Anterior cingulate cortex (tissue), 58 donors: Measurements from ENCODE around the gene C2CD2.

ENCODE experiments used
- DNase-seq, 58 donors: peaks; one replicate each; lab custom pipeline; 2025; lab: John Stamatoyannopoulos, UW

Gene C2CD2

DNA sequence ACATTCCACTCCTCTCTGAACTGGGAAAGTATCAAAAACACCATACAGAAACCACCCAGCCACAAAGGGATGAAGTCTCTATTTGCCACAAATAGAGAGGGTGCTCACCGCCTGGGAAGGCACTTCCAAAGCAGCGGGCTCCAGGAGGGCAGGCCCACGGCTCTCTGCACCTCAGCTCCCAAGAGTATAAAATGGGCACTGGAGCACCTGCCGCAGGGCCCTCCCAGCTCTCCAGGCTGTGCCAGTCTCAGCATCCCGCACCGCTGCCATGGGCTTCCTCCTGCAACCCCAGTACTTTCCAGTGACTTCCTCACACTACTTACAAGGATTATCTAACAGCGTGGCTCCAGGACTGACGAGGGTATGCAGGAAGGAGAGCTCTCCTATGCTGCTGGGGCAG lies 14.4 kb downstream of the C2CD2 start:
- DNase-seq, result no peak

DNA sequence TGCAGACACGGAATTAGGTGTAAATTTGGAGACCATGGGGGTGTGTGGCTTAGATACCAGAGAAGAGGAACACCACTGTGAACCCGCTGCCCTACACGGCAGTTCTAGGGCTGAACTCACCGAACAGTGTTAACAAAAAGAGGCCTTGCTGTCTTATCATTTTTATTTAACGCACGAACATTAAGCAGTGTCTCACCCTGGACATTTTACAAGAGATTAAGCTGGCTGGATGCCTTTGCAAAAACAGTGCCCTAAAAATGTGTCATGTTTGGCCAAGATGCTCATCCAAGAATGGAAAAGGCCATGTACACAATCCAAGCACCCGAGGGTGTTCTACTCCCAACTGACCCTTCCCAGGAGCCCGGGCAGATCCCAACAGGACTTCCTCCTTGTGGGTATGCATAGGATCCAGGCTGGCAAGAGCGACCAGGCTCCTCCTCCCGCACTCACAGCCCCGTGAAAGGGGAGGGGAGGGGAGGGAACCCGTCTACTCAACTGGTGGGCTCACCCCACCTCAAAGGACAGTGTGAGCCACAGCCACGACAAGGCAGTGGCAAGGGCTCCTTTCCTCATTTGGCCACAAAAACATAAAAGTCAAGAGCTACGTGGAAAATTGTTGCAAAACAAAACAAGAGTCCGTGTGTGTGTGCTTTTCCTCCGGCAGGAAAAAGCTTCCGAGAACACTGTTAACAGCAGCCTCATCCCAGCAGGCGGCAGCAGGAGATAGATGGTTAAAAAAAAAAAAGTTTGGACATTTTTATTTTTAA lies 20.3 kb downstream of the C2CD2 start:
- DNase-seq, result no peak

DNA sequence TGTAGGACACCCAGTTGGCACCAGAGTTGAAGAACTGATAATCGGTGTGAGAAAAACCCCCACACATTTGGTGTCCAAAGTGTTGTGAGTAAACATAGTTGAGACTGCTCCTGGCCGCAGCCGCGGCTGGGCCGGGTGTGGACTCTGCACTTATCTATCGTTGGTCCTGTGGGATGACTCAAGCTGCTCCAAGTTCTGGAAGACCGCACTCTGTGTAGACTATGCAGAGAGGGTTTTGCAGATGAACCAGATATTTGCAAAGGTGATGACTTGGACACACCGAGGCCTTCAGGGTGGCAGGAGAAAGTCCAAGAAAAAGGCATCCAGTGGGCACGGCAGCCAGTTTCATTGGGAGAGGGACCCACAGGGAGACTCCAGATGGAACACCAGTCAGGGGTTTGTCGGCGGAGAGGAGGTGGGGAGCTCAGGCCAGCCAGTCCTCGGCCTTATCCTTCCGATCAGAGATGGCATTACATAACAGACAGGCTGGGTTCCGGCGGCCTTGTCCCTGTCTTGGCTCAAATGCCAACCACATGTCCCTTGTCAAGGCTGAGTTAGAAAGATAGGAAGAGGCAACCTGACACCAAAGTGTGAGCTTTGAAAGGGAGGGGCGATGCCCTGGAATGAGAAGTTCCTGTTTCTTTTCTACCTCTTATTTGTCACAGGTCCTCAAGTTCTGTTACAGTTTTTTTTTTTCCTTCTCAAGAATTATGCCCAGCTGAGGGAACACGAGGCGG lies 21.1 kb downstream of the C2CD2 start:
- DNase-seq, result no peak

DNA sequence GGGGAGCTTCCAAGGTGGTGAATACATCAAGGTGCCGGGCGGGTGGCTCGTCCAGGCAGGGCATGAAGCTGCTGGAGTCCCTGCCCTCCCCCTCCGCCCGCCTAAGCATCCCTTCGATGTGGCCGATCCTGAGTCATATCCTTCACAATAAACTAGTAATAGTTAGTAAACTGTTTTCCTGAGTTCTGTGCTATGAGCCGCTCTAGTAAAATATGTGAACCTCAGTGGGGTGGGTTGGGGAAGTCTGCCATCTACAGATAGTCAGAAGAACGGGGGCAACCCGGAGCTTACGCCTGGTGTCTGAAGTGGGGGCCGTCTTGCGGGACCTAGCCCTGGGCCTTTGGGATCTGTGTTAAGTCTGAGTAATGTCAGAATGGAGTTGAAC lies 21.6 kb downstream of the C2CD2 start:
- no peak for DNase-seq

DNA sequence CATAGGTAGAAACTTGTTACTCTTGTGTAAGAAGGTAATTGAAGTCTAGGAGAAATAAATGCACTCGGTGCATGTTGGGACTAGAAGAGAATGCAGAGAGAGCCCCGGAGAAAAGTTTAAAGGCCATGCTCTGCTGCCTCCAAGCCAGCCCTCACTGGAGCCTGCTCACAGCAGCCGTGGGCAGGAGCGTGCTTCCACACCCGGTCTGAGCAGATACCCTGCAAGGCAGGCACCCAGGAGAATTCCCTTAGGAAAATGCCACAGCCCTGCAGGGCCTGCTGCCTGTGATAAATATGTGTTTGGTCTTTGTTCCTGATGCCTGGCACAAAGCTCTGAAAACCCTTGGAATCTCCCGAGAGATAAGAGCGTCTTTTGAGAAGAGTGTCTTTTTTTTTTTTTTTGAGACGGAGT lies 22.8 kb downstream of the C2CD2 start:
- DNase-seq, result no peak

DNA sequence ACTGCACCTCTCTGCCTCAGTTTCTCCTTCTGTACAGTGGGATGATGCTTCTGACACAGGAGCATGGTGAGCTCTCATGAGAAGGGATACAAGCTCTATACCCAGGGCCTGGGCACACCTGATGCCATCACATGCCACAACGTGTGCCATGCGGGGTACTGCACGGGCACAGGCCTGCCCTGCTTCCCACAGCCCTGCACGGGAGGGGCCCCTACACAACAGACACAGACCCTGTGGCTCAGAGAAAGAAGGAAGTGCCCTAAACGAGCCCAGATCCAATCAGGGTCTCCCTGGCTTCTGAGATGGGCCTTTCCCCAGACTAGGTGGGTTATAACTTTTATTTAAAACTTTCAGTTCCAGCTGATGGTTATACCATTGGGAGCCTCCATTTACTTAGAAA lies 24.6 kb downstream of the C2CD2 start:
- DNase-seq, result no peak

DNA sequence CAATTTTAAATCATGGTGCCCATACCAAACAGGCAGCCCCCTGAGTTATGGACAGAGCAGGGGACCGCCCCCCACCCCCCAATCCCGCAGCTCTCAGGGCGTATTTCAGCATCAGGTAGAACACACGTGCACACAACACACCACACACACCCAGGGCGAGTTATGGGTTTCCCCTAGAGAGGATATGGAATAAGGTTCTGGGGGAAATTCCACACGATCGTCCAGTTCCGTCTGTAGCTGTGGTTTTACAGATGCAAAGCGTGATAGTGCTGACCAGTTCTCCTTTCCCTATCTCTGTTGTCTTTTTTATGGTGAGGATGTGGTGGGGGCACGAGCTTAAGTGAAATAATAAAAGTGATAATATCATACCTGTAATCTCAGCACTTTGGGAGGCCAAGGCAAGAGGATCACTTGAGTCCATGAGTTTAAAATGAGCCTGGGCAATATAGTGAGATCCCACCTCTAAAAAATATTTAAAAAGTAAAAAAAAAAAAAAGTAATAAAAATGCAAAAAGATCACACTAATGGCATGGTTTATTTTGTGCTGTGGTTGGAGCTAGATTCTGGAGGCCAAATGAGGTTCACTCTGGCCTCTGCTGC lies 25.1 kb downstream of the C2CD2 start:
- no peak for DNase-seq

DNA sequence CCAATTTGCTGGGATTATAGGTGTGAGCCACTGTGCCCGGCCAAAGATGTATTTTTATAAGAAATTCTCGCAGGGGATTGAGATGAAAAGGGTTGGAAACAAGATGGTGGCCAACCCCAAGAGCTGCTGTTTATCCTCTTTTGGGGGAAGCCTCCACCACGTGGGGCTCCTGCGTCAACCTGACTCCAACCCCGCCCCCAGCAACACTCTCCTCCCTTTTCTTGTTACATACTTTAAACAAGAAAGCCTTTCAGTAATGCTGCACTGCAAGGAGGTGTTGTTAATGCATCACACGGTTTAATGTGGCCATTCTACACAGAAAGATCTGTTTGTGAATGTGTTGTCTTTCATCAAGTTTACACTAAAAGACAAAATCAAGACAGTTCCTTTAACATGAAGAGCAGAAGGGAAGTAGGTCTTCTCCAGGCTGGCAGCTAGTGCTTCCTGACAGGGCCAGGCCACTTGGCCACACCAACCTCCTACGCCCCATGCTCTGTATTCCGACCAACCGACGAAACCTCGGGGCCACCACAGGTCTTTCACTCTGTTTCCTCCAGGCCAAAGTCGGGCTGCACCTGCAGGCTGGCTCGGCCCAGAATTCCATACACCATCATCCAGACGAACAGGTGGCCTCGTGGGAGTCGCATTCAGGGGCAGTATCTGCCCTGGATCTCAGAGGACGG lies 25.9 kb downstream of the C2CD2 start:
- DNase-seq, result peak in 1 of 58 donors; percentile 12

DNA sequence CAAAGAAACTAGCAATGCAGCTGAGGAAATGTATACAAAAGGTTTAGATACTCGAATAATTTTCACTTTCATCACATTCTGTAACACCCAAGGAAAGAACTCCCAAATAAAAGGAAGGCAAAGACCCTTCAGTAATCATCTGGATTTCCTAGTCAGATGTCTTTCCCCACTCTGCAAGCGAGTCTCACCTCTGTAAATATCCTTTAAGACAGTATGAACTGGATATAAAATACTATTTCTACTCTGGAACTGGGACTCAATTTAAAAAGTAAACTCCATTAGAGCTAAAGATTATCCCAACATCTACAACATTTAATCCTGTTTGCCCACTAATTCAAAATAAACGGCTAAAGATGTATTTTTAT lies 27.0 kb downstream of the C2CD2 start:
- DNase-seq, result no peak

DNA sequence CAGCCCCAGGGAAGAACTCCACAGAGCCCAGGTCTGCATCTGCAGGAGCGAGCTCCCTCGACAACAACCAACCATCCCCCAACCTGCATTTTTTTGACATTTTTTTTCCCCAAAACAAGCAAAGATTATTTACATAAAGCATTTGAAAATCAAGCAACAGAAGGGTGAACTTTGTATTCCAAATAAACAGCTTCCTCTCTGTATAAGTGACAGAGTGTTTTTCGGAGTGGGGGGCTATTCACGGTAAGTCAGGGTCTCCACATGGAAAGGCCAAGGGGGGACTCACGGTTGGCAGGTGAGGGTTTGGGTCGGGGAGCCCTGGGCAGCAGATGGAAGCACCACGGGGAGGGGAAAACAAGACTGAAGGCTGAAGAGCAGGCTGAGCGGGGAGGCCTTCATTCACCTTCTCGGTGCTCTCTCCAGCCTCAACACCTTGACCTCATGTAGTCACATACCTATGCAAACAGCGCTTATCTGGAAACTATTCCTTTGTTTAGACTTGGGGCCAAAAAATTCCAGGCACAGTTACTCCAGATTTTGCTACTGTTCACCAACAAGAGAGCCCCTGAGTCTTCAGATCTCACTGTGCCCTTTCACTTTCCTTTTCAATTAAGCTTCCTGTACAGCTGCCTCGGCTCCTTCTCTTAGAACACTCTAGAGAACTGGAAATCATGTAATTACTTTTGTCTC lies 27.6 kb downstream of the C2CD2 start:
- DNase-seq, result no peak

DNA sequence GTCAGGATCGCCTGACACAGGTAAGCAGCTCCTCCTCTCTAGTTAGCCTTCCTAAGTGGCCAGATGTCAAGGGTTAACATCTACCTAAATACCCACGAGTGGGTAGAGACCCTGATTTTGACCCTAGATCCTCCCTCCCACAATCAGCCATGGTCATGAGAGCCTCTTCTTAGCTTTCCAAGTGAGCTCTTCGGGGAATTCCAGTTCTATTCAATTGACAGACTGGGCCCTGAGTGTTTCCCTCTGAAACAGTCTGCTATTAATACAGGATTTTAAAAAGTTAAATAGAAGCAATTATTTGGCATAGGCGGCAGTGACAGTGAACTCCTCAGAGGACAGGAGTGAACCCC lies 28.1 kb downstream of the C2CD2 start:
- DNase-seq, result no peak

DNA sequence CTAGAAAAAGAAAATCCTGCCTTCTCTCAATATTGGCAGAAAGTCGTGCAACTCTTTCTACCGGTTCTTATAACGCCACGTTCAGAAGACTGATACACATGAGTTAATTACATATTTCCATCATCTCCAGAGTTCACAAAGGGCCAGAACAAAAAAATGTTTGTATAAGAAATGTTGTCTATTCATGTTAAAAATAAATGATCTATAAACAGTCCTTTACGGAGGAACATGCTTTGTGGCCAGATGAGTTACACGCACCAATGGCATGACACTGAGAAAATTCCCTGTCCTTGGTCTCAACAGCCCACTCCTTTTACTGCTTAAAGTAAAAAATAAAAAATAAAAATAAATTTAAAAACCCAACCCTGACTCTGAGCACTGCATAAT lies 29.5 kb downstream of the C2CD2 start:
- no peak for DNase-seq

DNA sequence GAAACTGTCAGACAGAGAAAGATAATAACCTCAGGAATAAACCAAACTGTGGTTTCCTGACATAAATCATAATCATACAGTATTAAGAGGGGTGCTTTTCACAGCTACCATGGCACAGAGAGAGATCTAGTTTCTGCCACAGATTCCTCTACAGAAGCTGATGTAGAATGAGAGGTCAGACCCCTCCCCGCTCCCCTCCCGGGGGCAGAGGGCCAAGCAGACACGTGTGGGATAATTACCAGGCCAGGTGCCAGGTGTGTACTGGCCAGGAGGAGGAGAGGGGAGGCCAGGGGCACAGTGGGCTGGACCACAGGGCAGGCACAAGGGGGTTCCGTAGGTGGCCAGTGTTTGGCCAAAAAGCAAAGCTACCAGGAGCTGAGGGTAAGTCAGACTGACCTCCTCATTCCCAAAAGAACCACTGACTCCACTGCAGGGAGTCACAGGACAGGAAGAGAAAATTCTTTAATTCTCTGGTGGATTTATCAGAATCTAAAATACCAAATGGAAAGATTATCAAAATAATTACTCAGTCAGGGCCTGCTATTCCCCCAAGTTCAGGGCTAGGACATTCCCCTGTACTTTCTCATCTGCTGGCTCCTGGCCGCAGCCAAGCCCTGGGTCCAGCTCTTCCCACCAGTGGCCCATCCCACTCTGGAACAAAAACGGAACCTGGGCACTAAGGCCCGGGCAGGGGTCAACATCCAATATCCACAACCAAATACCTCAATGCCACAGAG lies 30.0 kb downstream of the C2CD2 start:
- DNase-seq, result no peak

DNA sequence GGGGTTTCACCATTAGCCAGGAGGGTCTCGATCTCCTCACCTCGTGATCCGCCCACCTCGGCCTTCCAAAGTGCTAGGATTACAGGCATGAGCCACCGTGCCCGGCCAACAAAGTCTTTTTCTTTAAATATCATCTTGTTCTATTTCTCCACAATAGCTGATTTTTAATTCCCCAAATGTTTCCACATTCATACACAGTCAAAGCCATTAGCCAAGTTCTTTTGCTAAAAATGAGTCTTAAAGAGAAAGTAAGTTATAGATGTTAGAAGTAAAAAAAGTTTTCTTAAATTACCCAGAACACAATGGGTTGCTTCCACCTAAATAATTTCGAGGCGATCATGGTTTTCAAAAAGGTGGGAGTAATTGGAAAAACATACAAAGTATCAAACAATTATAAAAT lies 30.6 kb downstream of the C2CD2 start:
- DNase-seq, result no peak

DNA sequence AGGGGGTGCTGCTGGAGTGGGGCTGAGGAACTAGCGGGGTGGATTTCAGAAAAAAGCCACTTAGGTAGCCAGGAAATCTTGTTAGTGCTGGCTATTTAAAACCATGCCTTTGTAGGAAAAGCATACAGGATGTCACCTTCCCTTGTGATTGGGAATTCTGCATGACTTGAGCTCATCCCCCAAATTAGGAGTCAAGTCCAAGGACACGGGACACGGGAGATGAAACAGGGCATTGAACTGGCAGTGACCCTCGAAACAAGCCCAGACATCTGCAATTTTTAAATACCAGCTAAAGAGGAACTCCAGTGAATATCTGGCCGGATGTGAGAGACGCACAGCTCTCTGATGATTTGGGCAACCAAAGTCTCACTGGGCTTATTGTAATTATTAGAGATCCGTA lies 32.8 kb downstream of the C2CD2 start:
- DNase-seq, result no peak

DNA sequence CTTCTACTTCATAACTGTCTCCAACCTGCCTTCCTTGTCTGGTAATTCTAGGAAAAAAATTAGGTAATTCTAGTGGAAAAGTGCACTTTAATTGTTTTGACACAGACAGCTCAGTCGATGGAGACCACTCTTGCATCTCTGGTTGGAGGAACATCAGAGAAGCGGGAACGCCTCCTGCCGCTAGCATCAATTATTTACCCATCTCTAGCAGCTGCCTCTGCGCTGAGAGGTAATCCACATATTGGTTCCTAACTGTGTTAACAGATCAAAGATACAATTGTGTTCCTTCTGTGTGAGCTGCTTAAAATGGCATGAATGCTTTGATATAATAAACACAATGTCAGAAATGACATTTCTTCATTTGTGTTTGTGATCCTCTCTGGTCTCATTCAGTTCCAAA lies 33.3 kb downstream of the C2CD2 start:
- DNase-seq, result no peak

DNA sequence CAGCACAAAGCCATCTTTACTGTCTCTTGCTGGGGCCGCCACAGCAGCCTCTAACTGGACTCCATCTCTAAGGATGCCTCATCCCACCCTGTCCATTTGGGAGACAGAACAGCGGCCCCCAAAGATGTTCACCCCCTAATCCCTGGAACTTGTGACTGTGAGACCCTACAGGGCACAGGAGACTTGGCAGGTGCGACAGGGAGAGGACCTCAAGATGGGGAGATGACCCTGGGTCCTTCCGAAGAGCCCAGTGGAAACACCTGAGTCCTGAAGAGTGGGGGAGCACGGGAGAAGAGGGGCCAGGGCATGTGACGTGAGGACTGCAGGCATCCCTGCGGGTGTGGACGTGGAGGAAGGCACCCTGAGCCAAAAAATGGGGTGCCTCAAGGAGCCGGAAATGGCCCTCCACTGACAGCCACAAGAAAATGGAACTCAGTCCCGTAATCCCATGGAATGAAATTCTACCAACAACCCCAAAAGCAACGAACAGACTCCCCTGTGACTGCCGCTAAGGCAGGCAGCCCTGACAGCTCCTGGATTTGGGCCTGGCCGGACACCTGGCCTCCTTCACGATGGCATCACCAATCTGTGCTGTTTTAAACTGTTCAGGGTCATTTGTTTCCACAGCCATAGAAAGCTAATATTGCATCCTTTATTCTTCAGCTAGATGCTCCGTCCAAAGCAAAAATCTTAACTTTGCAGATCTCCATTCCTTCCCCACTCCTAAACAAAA lies 34.0 kb downstream of the C2CD2 start:
- no peak for DNase-seq

DNA sequence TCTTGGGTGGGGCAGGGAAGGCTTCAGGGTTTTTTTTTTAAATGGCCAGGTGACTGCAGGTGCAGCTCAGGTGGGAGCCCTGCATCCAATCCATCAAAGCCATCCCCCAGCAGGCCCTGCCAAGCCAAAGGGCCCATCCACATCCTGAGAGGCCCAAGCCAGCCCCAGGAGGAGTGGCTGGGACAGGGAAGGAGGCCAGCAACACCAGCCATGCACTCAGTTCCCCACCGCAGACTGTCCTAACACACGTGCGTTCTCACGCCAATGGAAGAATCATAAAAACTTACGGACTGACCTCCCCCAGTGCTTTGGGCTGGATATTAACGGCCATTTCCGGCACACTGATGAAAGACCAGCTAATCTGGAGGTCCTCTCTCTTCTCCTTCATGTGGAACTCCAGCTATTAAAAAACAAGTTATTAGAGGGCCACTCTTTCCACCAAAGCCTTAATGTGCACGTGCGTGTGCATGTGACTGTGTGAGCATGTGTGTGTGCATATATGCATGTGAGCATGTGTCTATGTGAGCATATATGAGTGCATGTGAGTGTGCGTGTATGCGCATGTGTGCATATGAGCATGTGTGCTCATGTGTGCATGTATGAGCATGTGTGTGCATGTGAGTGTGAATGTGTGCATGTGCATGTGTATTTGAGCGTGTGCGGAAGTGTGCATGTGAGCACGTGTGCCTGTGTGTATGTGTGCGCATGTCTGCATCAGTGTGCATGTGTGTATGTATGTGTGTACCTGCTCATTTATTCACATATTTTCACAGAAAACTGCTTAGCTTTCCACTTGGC lies 35.1 kb downstream of the C2CD2 start:
- no peak for DNase-seq

DNA sequence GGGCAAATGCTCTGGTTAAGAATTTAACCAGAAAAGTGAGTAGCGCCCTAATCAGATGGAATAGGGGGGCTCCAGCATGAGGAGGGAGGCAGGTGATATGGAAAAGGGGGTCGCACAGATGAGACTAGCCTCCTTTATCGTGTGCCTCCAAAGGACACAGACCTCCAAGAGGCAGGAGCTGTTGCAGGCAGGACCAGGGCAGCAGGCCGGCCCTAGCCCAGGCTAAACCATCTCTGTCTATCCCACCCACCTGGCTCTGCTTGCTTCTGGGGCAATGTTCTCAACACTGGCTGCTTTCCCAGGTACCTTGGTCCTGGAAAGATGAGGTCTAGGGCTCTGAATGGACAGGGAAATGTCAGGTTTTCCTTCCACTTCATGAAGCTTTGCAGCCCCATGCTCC lies 36.3 kb downstream of the C2CD2 start:
- no peak for DNase-seq
